Skeletal muscle cell (primary cell): ENCODE results near the gene GORASP1.

ENCODE experiments used
- DNase-seq: peaks from one replicate; pipeline ENCODE4 v3.0.0-alpha.2; 2010; ENCODE audit warnings: low read depth
- H3K4me3 ChIP-seq: 2 replicates; pipeline ENCODE4 v1.5.1; 2011; ENCODE audit warnings: low read depth, mild to moderate bottlenecking, control low read depth, low read length, moderate library complexity

Gene GORASP1

DNA sequence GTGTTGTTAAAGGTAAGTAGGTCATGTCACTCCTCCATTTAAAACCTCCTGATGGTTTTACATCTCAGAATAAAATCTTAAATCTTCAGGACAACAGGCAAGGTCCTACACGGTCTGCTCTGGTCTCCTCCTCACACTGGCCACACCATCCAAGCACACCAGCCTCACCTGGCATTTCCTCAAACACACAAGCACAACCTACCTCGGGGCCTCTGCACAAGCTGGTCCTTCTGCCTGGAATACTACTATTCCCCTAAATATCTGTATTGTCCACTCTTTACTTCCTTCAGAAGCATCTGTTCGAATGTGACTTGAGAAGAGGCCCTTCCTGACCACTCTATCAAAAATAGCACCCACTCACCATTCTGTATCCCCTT is 1.8 kb downstream of the GORASP1 start:
- no peak for DNase-seq
- H3K4me3 ChIP-seq = no peak overlapping the region

- no peak overlapping the region for H3K4me3 ChIP-seq
- DNase-seq = no peak
Measured at GRCh38 chr3:39104961-39105686, 2.3 kb downstream of the GORASP1 start.

DNA sequence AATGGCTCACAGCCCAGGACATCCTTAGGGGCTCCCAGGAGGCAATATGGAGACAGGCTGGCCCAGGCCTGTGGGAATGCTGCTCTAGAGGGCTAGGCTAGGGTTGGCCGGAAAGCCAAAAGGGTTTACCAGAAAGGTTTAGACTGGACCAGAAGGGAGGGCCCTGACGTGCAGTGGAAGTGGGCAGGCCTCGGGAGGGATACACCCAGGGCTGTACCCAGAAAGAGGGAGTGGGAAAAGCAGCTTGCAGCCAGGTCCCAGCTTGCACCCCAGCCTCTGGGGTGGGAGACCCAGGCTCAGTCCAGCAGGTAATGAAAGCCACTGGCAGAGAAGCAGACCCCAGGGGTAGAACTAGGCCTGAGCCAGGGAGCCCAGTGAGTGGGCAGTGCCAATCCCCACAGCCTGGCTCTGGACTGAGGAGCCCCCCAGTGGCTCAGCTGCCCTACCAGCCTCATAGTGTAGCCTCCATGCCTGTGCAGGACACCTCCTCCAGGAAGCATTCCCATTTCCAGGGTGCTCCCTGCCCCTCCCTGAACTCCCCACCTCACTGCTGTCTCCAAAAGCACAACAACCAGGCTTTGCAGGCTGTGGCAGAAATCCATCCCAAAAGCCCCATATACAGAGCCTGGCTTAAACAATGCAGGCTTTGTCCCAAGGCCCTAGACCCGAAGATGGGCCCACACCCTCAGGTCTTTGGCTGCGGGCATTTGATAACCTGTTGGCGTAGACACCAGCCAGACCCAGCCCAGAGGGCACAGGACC is 3.5 kb downstream of the GORASP1 start:
- H3K4me3 ChIP-seq = no peak overlapping the region
- no peak for DNase-seq

DNA sequence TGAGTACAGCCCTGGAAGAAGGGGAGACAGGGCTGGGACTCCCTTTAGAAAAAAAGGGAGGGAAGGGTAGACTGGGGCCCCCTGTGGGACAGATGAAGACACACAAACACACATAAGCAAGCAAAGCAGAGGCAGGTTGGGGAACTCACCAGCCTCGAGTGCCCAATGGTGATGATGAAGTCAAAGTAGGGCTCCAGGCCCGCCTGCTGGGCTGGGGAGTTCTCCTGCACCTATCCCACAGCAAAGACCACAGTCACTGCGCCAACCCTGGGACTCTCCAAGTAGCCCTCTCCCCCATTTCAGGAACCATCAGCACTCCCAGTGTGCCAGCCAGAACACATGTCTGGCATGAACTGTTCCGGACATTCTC is 4.1 kb downstream of the GORASP1 start:
- H3K4me3 ChIP-seq = no peak overlapping the region
- no peak for DNase-seq

- DNase-seq = no peak
- H3K4me3 ChIP-seq = no peak overlapping the region
Measured at GRCh38 chr3:39102504-39103323, 4.7 kb downstream of the GORASP1 start.

DNA sequence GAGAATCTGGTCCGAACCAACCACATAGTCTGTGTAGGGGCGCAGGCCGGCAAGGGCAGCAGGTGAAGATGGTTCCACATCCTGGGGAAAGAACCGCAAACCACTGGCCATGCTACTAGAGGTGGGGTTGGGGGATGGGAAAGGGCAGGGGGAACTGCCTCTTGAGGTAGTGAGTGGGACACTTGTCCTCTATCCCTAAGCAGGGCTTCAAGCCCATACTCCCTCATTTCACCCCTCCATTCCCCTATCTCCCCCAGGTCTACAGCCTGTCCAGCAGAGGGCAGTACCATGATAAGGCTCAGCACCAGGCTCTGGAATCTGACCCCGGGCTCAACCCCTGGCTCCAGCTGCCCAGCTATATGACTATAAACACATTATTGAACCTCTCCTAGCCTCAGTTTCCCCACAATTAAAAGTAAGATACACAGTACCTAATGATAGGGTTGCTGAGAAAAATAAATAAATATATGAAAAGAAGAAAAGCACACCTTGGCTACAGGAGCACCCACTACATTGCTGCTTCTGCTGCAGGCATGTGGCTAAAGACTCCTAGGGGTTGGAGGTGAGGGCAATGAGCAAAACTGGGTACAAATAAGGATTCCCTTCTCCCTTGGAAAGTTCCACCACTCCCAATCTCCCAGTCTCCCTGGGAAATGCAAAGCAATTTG is 6.3 kb downstream of the GORASP1 start:
- no peak for DNase-seq
- no peak overlapping the region for H3K4me3 ChIP-seq

GRCh38 chr3:39100500-39100886 is 6.9 kb downstream of the GORASP1 start:
- no peak overlapping the region for H3K4me3 ChIP-seq
- no peak for DNase-seq

DNA sequence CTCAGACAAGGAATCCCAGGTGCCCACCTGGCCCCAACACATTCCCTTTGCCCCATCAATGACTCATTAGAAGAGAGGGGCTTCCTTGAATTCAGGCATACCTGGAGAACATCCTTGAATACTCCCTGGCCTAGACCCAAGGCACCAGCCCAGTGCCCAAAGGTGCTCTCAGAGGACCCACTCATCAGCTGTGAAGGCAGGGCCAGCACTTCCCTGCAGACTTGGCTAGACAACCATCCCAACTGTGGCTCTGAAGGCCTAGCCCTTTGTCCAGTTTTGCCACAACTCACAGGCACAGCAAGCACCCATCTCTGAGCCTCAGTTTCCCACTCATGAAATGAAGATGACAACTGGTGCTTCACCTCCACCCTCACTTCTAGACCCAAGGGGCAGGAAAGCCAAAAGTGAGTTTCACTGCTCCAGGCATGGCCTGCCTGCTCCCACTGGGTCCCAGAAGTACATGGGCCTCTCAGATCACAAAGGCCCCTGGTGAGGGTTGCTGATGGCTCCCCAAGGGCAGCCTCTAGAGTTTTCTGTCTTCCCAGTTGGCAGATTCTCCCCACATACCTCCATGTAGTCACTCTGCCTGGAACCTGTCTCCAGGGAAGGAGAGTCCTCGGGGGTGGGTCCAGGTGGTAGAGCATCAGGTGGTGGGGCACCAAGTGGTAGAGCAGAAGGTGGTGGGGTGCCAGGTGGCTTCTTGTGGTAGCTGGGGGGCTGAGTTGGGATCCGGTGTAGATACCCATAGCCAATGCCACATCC is 7.5 kb downstream of the GORASP1 start:
- no peak for DNase-seq
- no peak overlapping the region for H3K4me3 ChIP-seq

- no peak for DNase-seq
- no peak overlapping the region for H3K4me3 ChIP-seq
Measured at GRCh38 chr3:39099242-39099641, 8.2 kb downstream of the GORASP1 start.

GRCh38 chr3:39098473-39099000 is 8.9 kb downstream of the GORASP1 start:
- no peak for DNase-seq
- H3K4me3 ChIP-seq = no peak overlapping the region

- H3K4me3 ChIP-seq = no peak overlapping the region
- DNase-seq = no peak
Measured at GRCh38 chr3:39097716-39098472, 9.5 kb downstream of the GORASP1 start.

DNA sequence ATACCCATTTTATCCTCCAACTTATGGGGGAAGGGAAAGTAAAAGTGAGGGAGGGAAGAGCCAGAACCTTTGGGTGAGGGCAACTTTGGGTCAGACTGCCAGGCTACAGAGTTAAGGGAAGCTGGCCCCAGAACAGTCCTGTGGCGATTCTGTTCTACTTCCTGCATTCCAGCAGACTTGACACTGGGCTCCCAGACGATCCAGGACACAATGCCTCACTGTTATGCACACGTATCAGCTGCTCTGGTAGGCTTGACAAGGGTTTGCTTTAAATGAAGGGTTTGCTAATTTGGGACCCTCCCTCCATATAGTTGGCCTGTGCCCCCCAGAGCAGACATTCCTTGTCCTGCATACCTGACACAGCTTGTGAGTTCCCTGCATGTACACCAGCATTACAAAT is 10.7 kb downstream of the GORASP1 start:
- no peak overlapping the region for H3K4me3 ChIP-seq
- no peak for DNase-seq

GRCh38 chr3:39095778-39096177 is 11.6 kb downstream of the GORASP1 start:
- no peak overlapping the region for H3K4me3 ChIP-seq
- no peak for DNase-seq

- H3K4me3 ChIP-seq = no peak overlapping the region
- no peak for DNase-seq
Measured at GRCh38 chr3:39094851-39095677, 12.4 kb downstream of the GORASP1 start.

- DNase-seq = no peak
- H3K4me3 ChIP-seq = no peak overlapping the region
Measured at GRCh38 chr3:39090922-39091321, 16.5 kb downstream of the GORASP1 start.

GRCh38 chr3:39088889-39089288 is 18.5 kb downstream of the GORASP1 start:
- H3K4me3 ChIP-seq = no peak overlapping the region
- DNase-seq = no peak

DNA sequence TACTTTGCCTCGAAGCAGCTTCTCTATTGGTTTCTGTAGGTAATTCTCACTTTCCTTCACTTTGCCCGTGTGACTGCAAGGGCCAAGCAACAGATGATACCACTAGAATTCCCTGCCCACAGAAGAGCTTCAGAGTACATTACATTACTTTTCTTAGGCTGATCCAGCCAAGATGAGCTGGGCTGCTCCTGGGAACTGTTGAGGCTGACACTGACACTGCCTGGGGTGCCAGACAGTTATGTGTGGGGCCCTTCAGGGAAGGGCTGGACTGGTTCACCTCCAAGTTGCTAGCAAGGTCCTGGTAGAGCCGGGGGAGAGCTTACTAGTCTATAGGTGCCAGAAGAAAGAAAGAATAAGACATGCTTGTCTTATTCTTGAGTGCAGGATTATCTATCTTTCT is 19.0 kb downstream of the GORASP1 start:
- no peak for DNase-seq

More for the DNA sequence above, 19.0 kb downstream of the GORASP1 start:
- no peak overlapping the region for H3K4me3 ChIP-seq
